WI38 (cell line): Measurements from ENCODE around the gene UBE2I.
"Not testable (repeated sequence)": the region's sequence is repeated elsewhere in the genome, so short reads cannot be mapped to it uniquely, and the experiment has no call there.

Experiments used
- H3K4me3 ChIP-seq: 2 replicates; pipeline ENCODE4 v1.5.1; 2011; ENCODE audit warnings: low read depth, mild to moderate bottlenecking, control low read depth, low read length
- CTCF ChIP-seq: IDR thresholded peaks from 2 replicates; pipeline ENCODE4 v1.5.1; 2012; ENCODE audit warnings: low read depth, mild to moderate bottlenecking, control low read depth, low read length

Gene UBE2I

GRCh38 chr16:1263591-1264344, 45.7 kb upstream of the UBE2I start:
- TF ChIP-seq CTCF: no peak
- H3K4me3 ChIP-seq: no peak overlapping the region

- no peak overlapping the region for H3K4me3 ChIP-seq
- TF ChIP-seq CTCF: no peak
These were observed 44.9 kb upstream of the UBE2I start for GRCh38 chr16:1264345-1265089.

- H3K4me3 ChIP-seq: no peak overlapping the region
- TF ChIP-seq CTCF: no peak
These were observed 44.3 kb upstream of the UBE2I start for GRCh38 chr16:1265090-1265630.

- no peak overlapping the region for H3K4me3 ChIP-seq
- TF ChIP-seq CTCF: no peak
These were observed 43.6 kb upstream of the UBE2I start for GRCh38 chr16:1265826-1266225.

- H3K4me3 ChIP-seq: not testable (repeated sequence)
These were observed 40.0 kb upstream of the UBE2I start for GRCh38 chr16:1269418-1269817.

- H3K4me3 ChIP-seq: no peak overlapping the region
- no peak for TF ChIP-seq CTCF
These were observed 38.1 kb upstream of the UBE2I start for GRCh38 chr16:1271380-1271723.

GRCh38 chr16:1271724-1272413, 37.6 kb upstream of the UBE2I start:
- not testable (repeated sequence) for H3K4me3 ChIP-seq

- no peak for TF ChIP-seq CTCF
- no peak overlapping the region for H3K4me3 ChIP-seq
These were observed 36.8 kb upstream of the UBE2I start for GRCh38 chr16:1272453-1273198.
